IMR-90 (cell line): ENCODE measurements around the gene ORC6. TPM values are rescaled to one million over a fixed set of nuclear protein-coding genes. Genes with fewer than 3 reads are reported as not detected.

ENCODE experiments used
- ATAC-seq: fragments of 200-7000 bp; cut with Tn5 transposase; 2 replicates; pipeline ENCODE4 v1.9.1; 2020; ENCODE audit warnings: low read depth, mild to moderate bottlenecking, moderate library complexity
- BruUV-seq: library from RNA; stranded (reverse); fragments of 400-500 nt; replicated peaks from 2 replicates; lab custom pipeline; 2021; lab: Mats Ljungman, UMichigan
- CTCF ChIA-PET: fragments of 300-600 bp; formaldehyde crosslinking; extraction: SDS; loops from one replicate; lab custom pipeline; 2021; ENCODE audit warnings: antibody characterized with exemption; lab: Yijun Ruan, JAX
- POLR2A ChIA-PET: fragments of 300-600 bp; sonication (Branson Sonifier 250); formaldehyde crosslinking; loops from one replicate; lab custom pipeline; 2022; ENCODE audit warnings: antibody characterized with exemption; ENCODE audit not compliant: unreplicated experiment; lab: Charles Lee
- DNase-seq: peaks from one replicate; pipeline ENCODE4 v3.0.0; 2013
- H2AFZ ChIP-seq: replicated peaks from 2 replicates; pipeline ENCODE3; 2013; ENCODE audit warnings: low read length, mild to moderate bottlenecking; ENCODE audit not compliant: poor library complexity
- H2AK5ac ChIP-seq: 2 replicates; pipeline ENCODE4 v1.6.1; 2013; ENCODE audit warnings: low read depth, low read length, inconsistent platforms
- H2AK9ac ChIP-seq: replicated peaks from 2 replicates; pipeline ENCODE3; 2013; ENCODE audit warnings: mild to moderate bottlenecking, low read depth, low read length, moderate library complexity; ENCODE audit not compliant: poor library complexity
- H2BK120ac ChIP-seq: 2 replicates; pipeline ENCODE4 v1.6.1; 2013; ENCODE audit warnings: low read depth, low read length, inconsistent platforms
- H2BK15ac ChIP-seq: 3 replicates; pipeline ENCODE4 v1.6.1; 2013; ENCODE audit warnings: low read depth, low read length, inconsistent platforms
- H2BK20ac ChIP-seq: 2 replicates; pipeline ENCODE4 v1.6.1; 2013; ENCODE audit warnings: low read depth, mild to moderate bottlenecking, inconsistent platforms, low read length, moderate library complexity
- H2BK5ac ChIP-seq: 2 replicates; pipeline ENCODE4 v1.6.1; 2013; ENCODE audit warnings: mild to moderate bottlenecking, low read depth, low read length, inconsistent platforms; ENCODE audit not compliant: poor library complexity, severe bottlenecking
- H3K14ac ChIP-seq: replicated peaks from 2 replicates; pipeline ENCODE4 v1.6.1; 2013; ENCODE audit warnings: low read depth, low read length, inconsistent platforms
- H3K18ac ChIP-seq: 2 replicates; pipeline ENCODE4 v1.6.1; 2013; ENCODE audit warnings: low read depth, low read length, control low read depth
- H3K23ac ChIP-seq: 2 replicates; pipeline ENCODE4 v1.6.1; 2013; ENCODE audit warnings: low read depth, low read length, inconsistent platforms
- H3K27ac ChIP-seq: 2 replicates; pipeline ENCODE4 v1.5.1; 2013; ENCODE audit warnings: mild to moderate bottlenecking, control low read depth, low read length; ENCODE audit not compliant: insufficient read depth
- H3K27me3 ChIP-seq: 2 replicates; pipeline ENCODE4 v1.6.1; 2013; ENCODE audit warnings: low read length; ENCODE audit not compliant: control insufficient read depth, insufficient read depth
- H3K36me3 ChIP-seq: 2 replicates; pipeline ENCODE4 v1.6.1; 2013; ENCODE audit warnings: low read length, mixed read lengths; ENCODE audit not compliant: control insufficient read depth, insufficient read depth
- H3K4ac ChIP-seq: 2 replicates; pipeline ENCODE4 v1.6.1; 2013; ENCODE audit warnings: low read depth, low read length, inconsistent platforms
- H3K4me1 ChIP-seq: 2 replicates; pipeline ENCODE4 v1.6.1; 2013; ENCODE audit warnings: low read length, mixed read lengths; ENCODE audit not compliant: control insufficient read depth, insufficient read depth
- H3K4me2 ChIP-seq: 2 replicates; pipeline ENCODE4 v1.6.1; 2013; ENCODE audit warnings: low read depth, mild to moderate bottlenecking, control low read depth, low read length, moderate library complexity
- H3K4me3 ChIP-seq: 2 replicates; pipeline ENCODE4 v1.5.1; 2013; ENCODE audit warnings: low read depth, mild to moderate bottlenecking, control low read depth, low read length, moderate library complexity; ENCODE audit not compliant: insufficient read depth
- H3K56ac ChIP-seq: 2 replicates; pipeline ENCODE4 v1.6.1; 2013; ENCODE audit warnings: low read length, inconsistent platforms; ENCODE audit not compliant: insufficient read depth; ENCODE audit errors: extremely low read depth
- H3K79me1 ChIP-seq, 2 experiments: 2 replicates each; pipeline ENCODE4 v1.6.1; 2013; ENCODE audit warnings: low read length in 2 of 2, inconsistent platforms in 1 of 2, low read depth in 1 of 2
- H3K9ac ChIP-seq: 2 replicates; pipeline ENCODE4 v1.6.1; 2013; ENCODE audit warnings: low read depth, low read length, control low read depth
- H3K9me1 ChIP-seq: 2 replicates; pipeline ENCODE4 v1.6.1; 2013; ENCODE audit warnings: low read length, inconsistent platforms; ENCODE audit not compliant: insufficient read depth
- H3K9me3 ChIP-seq: 2 replicates; pipeline ENCODE4 v1.6.1; 2013; ENCODE audit warnings: low read length; ENCODE audit not compliant: control insufficient read depth, insufficient read depth
- H4K20me1 ChIP-seq: 2 replicates; pipeline ENCODE4 v1.6.1; 2013; ENCODE audit warnings: low read length, inconsistent platforms; ENCODE audit not compliant: insufficient read depth
- H4K5ac ChIP-seq: 2 replicates; pipeline ENCODE4 v1.6.1; 2013; ENCODE audit warnings: mild to moderate bottlenecking, low read depth, low read length, control low read depth
- H4K8ac ChIP-seq, 2 experiments: 2 replicates each; pipeline ENCODE4 v1.6.1; 2013; ENCODE audit warnings: low read depth in 2 of 2, low read length in 2 of 2, control low read depth in 1 of 2, inconsistent platforms in 1 of 2
- H4K91ac ChIP-seq: 2 replicates; pipeline ENCODE4 v1.6.1; 2013; ENCODE audit warnings: low read depth, low read length, inconsistent platforms; ENCODE audit not compliant: insufficient read depth
- BHLHE40 ChIP-seq: fragments of 150-350 bp; IDR thresholded peaks from 2 replicates; pipeline ENCODE4 v1.6.1; 2016; ENCODE audit warnings: mild to moderate bottlenecking, low read depth, low read length
- CEBPB ChIP-seq: IDR thresholded peaks from 2 replicates; pipeline ENCODE4 v1.6.1; 2012; ENCODE audit warnings: low read depth, low read length, improper control_type of control experiment
- CHD1 ChIP-seq: IDR thresholded peaks from 2 replicates; pipeline ENCODE4 v1.6.1; 2012; ENCODE audit warnings: low read depth, low read length, improper control_type of control experiment
- CTCF ChIP-seq: conservative IDR thresholded peaks from 2 replicates; pipeline ENCODE4 v1.5.1; 2012; ENCODE audit warnings: mild to moderate bottlenecking, low read depth, low read length, improper control_type of control experiment
- ELK1 ChIP-seq: fragments of 150-350 bp; IDR thresholded peaks from 2 replicates; pipeline ENCODE4 v1.6.1; 2016; ENCODE audit warnings: low read depth, mild to moderate bottlenecking, low read length, moderate library complexity, borderline replicate concordance
- FOS ChIP-seq: fragments of 150-350 bp; IDR thresholded peaks from 2 replicates; pipeline ENCODE4 v1.6.1; 2016; ENCODE audit warnings: low read depth, low read length
- MAFK ChIP-seq: IDR thresholded peaks from 2 replicates; pipeline ENCODE4 v1.6.1; 2012; ENCODE audit warnings: low read depth, low read length, improper control_type of control experiment
- MAZ ChIP-seq: IDR thresholded peaks from 2 replicates; pipeline ENCODE4 v1.6.1; 2012; ENCODE audit warnings: low read depth, mild to moderate bottlenecking, low read length, improper control_type of control experiment, moderate library complexity, borderline replicate concordance
- MXI1 ChIP-seq: IDR thresholded peaks from 2 replicates; pipeline ENCODE4 v1.6.1; 2012; ENCODE audit warnings: low read depth, mild to moderate bottlenecking, low read length, moderate library complexity, borderline replicate concordance
- NFE2L2 ChIP-seq: fragments of 150-350 bp; IDR thresholded peaks from 2 replicates; pipeline ENCODE4 v1.6.1; 2016; ENCODE audit warnings: low read depth, mild to moderate bottlenecking, low read length
- POLR2A ChIP-seq: IDR thresholded peaks from 2 replicates; pipeline ENCODE4 v1.6.1; 2012; ENCODE audit warnings: mild to moderate bottlenecking, low read depth, low read length
- RAD21 ChIP-seq: IDR thresholded peaks from 2 replicates; pipeline ENCODE4 v1.6.1; 2012; ENCODE audit warnings: low read length, improper control_type of control experiment
- RCOR1 ChIP-seq: IDR thresholded peaks from 2 replicates; pipeline ENCODE4 v1.6.1; 2012; ENCODE audit warnings: mild to moderate bottlenecking, low read length, improper control_type of control experiment; ENCODE audit not compliant: insufficient replicate concordance
- RFX5 ChIP-seq: IDR thresholded peaks from 2 replicates; pipeline ENCODE4 v1.8.0; 2012; ENCODE audit warnings: low read depth, mild to moderate bottlenecking, low read length, moderate library complexity
- SMC3 ChIP-seq: fragments of 150-350 bp; IDR thresholded peaks from 2 replicates; pipeline ENCODE4 v1.6.1; 2016; ENCODE audit warnings: low read depth, mild to moderate bottlenecking, antibody characterized with exemption, low read length, moderate library complexity
- USF2 ChIP-seq: fragments of 150-350 bp; IDR thresholded peaks from 2 replicates; pipeline ENCODE4 v1.6.1; 2017; ENCODE audit warnings: mild to moderate bottlenecking, antibody characterized with exemption, low read length, low read depth
- WGBS, 2 experiments: methylation state at CpG; one replicate each; pipeline versions ENCODE4 v1.1.5 to v1.1.7; 2013; ENCODE audit warnings: missing lambda C conversion rate in 2 of 2; ENCODE audit not compliant: insufficient read length in 1 of 2; ENCODE audit errors: extremely low coverage in 2 of 2; 5-methylcytosine and 5-hydroxymethylcytosine counted together
- dilution Hi-C: fragments of 300-500 bp; cut with HindIII; formaldehyde crosslinking; loops from one replicate; pipeline ENCODE4 v1.14.3; 2018; ENCODE audit warnings: low sequenced_read_pairs; ENCODE audit not compliant: unreplicated experiment
- in situ Hi-C: fragments of 300-500 bp; cut with MboI; formaldehyde crosslinking; loops from 3 replicates; pipeline ENCODE4 v1.14.3; 2019; ENCODE audit warnings: low sequenced_read_pairs, inconsistent platforms, mixed read lengths
- intact Hi-C: fragments of 100-400 bp; cut with micrococcal nuclease; formaldehyde crosslinking; loops from 2 replicates; pipeline ENCODE4 v1.10.0; 2022
- polyA plus RNA-seq, 3 experiments: library from polyadenylated mRNA; depleted of rRNA; stranded (reverse); fragments of >200 nt; gene quantifications; 2 replicates each; pipeline ENCODE4 v1.2.3, GENCODE V29; 2012; ENCODE audit warnings: low replicate concordance in 1 of 3
- total RNA-seq: library from RNA; depleted of rRNA; stranded (reverse); fragments of >200 nt; gene quantifications from 2 replicates; pipeline ENCODE4 v1.2.3, GENCODE V29; 2012

ORC6 gene
- total and polyA plus RNA-seq, 2 of the 4 experiments (the other 2 are of a cell fraction): 9.0 to 15.9 TPM

- H3K9me3 ChIP-seq: no peaks in the 10 kb centered on the region
- no peak overlapping the region for H3K4ac ChIP-seq
- ATAC-seq (no peak), DNase-seq (no peak)
- H2AK5ac ChIP-seq: no peak overlapping the region
- H2BK20ac ChIP-seq: no peak overlapping the region
- H3K4me1 ChIP-seq: no peaks in the 10 kb centered on the region
- H3K9me1 ChIP-seq: no peaks in the 10 kb centered on the region
- H3K9ac ChIP-seq: no peak overlapping the region
- no peak overlapping the region for H4K91ac ChIP-seq
- H3K56ac ChIP-seq: no peak overlapping the region
- H3K36me3 ChIP-seq: peaks cover 1% of the 10 kb centered on the region; the same call in 1 of the 2 replicates
- H4K20me1 ChIP-seq: no peaks in the 10 kb centered on the region
- no peak overlapping the region for H4K8ac ChIP-seq
- no peak overlapping the region for H2BK120ac ChIP-seq
- ChIA-PET CTCF (no interaction called here), POLR2A (interaction anchor here (0.6 kb wide), 1 partner anchor 9 kb away, joined by 4 read pairs; no protein-coding TSS in a partner anchor)
- BruUV-seq: no TSS peak
- dilution Hi-C loops: no loop called here
- no peak overlapping the region for H3K14ac ChIP-seq
- H3K23ac ChIP-seq: no peak overlapping the region
- TF ChIP-seq USF2 (no peak), NFE2L2 (no peak), POLR2A (no peak), FOS (no peak), MAFK (no peak), RAD21 (no peak), CTCF (no peak), ELK1 (no peak), MAZ (no peak), SMC3 (no peak), BHLHE40 (no peak), RCOR1 (no peak), CHD1 (no peak), RFX5 (no peak), CEBPB (no peak), MXI1 (no peak)
- H4K5ac ChIP-seq: no peak overlapping the region
- no peak overlapping the region for H2AK9ac ChIP-seq
- no peak overlapping the region for H2AFZ ChIP-seq
- in situ Hi-C loops: no loop called here
- H3K27ac ChIP-seq: no peak overlapping the region
- no peak overlapping the region for H3K4me3 ChIP-seq
- no peak overlapping the region for H2BK5ac ChIP-seq
- H3K27me3 ChIP-seq: no peaks in the 10 kb centered on the region
- intact Hi-C loops: no loop called here
- no peak overlapping the region for H2BK15ac ChIP-seq
- no CpG with 5 or more reads among the region's 2 CpGs for WGBS, 2 experiments
- H3K18ac ChIP-seq: no peak overlapping the region
- no peak overlapping the region for H3K4me2 ChIP-seq
- H3K79me1 ChIP-seq: no peaks in the 10 kb centered on the region
Measured at GRCh38 chr16:46702030-46702429, 12.6 kb downstream of the ORC6 start.
